ENCODE measurements around the gene CSNK1A1L.

DNA sequence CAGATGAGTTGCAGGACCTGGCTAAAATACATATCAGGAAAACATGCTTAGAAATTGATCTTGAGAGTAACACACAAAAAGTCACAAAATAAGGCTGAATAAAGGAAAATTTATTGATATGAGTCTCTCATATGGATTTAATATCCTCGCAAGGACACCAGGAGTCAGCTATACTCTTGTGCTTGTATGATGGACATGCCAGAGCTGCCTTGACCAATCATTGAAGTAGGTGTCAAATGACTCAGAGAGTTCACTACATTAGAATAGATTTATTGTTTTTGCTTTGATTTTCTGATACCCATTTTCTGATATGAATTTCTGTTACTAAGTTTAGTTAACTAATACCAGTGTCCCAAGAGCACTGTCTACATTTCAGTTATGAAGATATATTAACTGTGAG, 37.4 kb upstream of the CSNK1A1L start:
- TF ChIP-seq BHLHE40 (IDR thresholded peaks at IDR 0.05; ENCODE audit: low read depth, low read length) (no peak), CEBPB (IDR thresholded peaks at IDR 0.05; ENCODE audit: low read depth, low read length) (no peak), POLR2A (IDR thresholded peaks at IDR 0.05; ENCODE audit: low read depth, low read length) (no peak), SMC3 (IDR thresholded peaks at IDR 0.05; ENCODE audit: low read depth, low read length) (no peak), MXI1 (IDR thresholded peaks at IDR 0.05; ENCODE audit: borderline replicate concordance, low read depth, low read length) (no peak), RFX5 (IDR thresholded peaks at IDR 0.05; ENCODE audit: low read depth, low read length) (no peak), MAZ (IDR thresholded peaks at IDR 0.05; ENCODE audit: borderline replicate concordance, low read depth, low read length) (no peak), NFE2L2 (IDR thresholded peaks at IDR 0.05; ENCODE audit: low read depth, low read length) (no peak), MAFK (IDR thresholded peaks at IDR 0.05; ENCODE audit: low read depth, low read length) (no peak), RCOR1 (IDR thresholded peaks at IDR 0.05; ENCODE audit: insufficient replicate concordance, low read length) (no peak)
- TF ChIP-seq, protein P1, sequence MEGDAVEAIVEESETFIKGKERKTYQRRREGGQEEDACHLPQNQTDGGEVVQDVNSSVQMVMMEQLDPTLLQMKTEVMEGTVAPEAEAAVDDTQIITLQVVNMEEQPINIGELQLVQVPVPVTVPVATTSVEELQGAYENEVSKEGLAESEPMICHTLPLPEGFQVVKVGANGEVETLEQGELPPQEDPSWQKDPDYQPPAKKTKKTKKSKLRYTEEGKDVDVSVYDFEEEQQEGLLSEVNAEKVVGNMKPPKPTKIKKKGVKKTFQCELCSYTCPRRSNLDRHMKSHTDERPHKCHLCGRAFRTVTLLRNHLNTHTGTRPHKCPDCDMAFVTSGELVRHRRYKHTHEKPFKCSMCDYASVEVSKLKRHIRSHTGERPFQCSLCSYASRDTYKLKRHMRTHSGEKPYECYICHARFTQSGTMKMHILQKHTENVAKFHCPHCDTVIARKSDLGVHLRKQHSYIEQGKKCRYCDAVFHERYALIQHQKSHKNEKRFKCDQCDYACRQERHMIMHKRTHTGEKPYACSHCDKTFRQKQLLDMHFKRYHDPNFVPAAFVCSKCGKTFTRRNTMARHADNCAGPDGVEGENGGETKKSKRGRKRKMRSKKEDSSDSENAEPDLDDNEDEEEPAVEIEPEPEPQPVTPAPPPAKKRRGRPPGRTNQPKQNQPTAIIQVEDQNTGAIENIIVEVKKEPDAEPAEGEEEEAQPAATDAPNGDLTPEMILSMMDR (conservative IDR thresholded peaks at IDR 0.05; ENCODE audit: low read depth, low read length) = no peak
- TF ChIP-seq, protein P2, sequence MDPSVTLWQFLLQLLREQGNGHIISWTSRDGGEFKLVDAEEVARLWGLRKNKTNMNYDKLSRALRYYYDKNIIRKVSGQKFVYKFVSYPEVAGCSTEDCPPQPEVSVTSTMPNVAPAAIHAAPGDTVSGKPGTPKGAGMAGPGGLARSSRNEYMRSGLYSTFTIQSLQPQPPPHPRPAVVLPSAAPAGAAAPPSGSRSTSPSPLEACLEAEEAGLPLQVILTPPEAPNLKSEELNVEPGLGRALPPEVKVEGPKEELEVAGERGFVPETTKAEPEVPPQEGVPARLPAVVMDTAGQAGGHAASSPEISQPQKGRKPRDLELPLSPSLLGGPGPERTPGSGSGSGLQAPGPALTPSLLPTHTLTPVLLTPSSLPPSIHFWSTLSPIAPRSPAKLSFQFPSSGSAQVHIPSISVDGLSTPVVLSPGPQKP (IDR thresholded peaks at IDR 0.05; ENCODE audit: borderline replicate concordance, low read depth, low read length) = no peak
- TF ChIP-seq, protein P3, sequence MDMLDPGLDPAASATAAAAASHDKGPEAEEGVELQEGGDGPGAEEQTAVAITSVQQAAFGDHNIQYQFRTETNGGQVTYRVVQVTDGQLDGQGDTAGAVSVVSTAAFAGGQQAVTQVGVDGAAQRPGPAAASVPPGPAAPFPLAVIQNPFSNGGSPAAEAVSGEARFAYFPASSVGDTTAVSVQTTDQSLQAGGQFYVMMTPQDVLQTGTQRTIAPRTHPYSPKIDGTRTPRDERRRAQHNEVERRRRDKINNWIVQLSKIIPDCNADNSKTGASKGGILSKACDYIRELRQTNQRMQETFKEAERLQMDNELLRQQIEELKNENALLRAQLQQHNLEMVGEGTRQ (IDR thresholded peaks at IDR 0.05; ENCODE audit: low read depth, low read length) = no peak

Measured in IMR-90 (cell line).